GM12878 (cell line): ENCODE data around the gene CTAG1A. TPM values are rescaled to one million over a fixed set of nuclear protein-coding genes. Genes with fewer than 3 reads are reported as not detected.

Experiments
- ATAC-seq: fragments of 200-7000 bp; cut with Tn5 transposase; 3 replicates; pipeline ENCODE4 v1.9.1; 2020; ENCODE audit warnings: mild to moderate bottlenecking, moderate library complexity
- BruUV-seq: library from RNA; stranded (reverse); fragments of 400-500 nt; replicated peaks from 2 replicates; lab custom pipeline; 2021; lab: Mats Ljungman, UMichigan
- CTCF ChIA-PET: fragments of 300-600 bp; sonication (Branson Sonifier 250); formaldehyde crosslinking; extraction: SDS; loops from one replicate; lab custom pipeline; 2021; ENCODE audit warnings: inconsistent platforms; lab: Yijun Ruan, JAX
- POLR2A ChIA-PET: fragments of 350-600 bp; formaldehyde crosslinking; extraction: SDS; loops from one replicate; lab custom pipeline; 2021; ENCODE audit warnings: inconsistent platforms; lab: Charles Lee
- RAD21 ChIA-PET: fragments of 300-600 bp; sonication (Branson Sonifier 250); formaldehyde crosslinking; loops from one replicate; lab custom pipeline; 2023; ENCODE audit warnings: antibody characterized with exemption; ENCODE audit not compliant: unreplicated experiment; lab: Charles Lee
- SMC1A ChIA-PET: fragments of 300-600 bp; sonication (Branson Sonifier 250); formaldehyde crosslinking; loops from one replicate; lab custom pipeline; 2023; ENCODE audit not compliant: unreplicated experiment, uncharacterized antibody; lab: Charles Lee
- DNase-seq: peaks from one replicate; pipeline ENCODE4 v3.0.0-alpha.2; 2011; ENCODE audit warnings: low read depth, low spot score
- FAIRE-seq: peaks from 3 replicates; lab custom pipeline; 2011; peaks lifted over from hg19 to GRCh38; lab: Jason Lieb, UNC
- H2AFZ ChIP-seq: 2 replicates; pipeline ENCODE4 v1.6.0; 2011; ENCODE audit warnings: low read depth, low read length, control low read depth; ENCODE audit not compliant: control insufficient read depth
- H3K27ac ChIP-seq: 2 replicates; pipeline ENCODE4 v1.5.1; 2011; ENCODE audit warnings: control low read depth; ENCODE audit not compliant: control insufficient read depth, insufficient read depth
- H3K27me3 ChIP-seq, 2 experiments: replicated peaks in 1 of 2; 2 replicates each; pipeline versions ENCODE4 v1.6.0 to v1.6.1; 2011; ENCODE audit warnings: low read length in 1 of 2; ENCODE audit not compliant: control insufficient read depth in 2 of 2, insufficient read depth in 2 of 2
- H3K36me3 ChIP-seq, 2 experiments: 2 replicates each; pipeline ENCODE4 v1.5.1; 2011; ENCODE audit warnings: low read length in 1 of 2; ENCODE audit not compliant: control insufficient read depth in 2 of 2, insufficient read depth in 2 of 2
- H3K4me1 ChIP-seq: 2 replicates; pipeline ENCODE4 v1.6.1; 2011; ENCODE audit warnings: mild to moderate bottlenecking, low read length, moderate library complexity, mixed read lengths; ENCODE audit not compliant: control insufficient read depth, insufficient read depth
- H3K4me2 ChIP-seq: 2 replicates; pipeline ENCODE4 v1.6.0; 2011; ENCODE audit warnings: control low read depth; ENCODE audit not compliant: control insufficient read depth, insufficient read depth
- H3K4me3 ChIP-seq: fragments of 200-600 bp; sonication (generic); 2 replicates; pipeline ENCODE4 v1.5.1; 2016
- H3K79me2 ChIP-seq: 2 replicates; pipeline ENCODE4 v1.6.0; 2011; ENCODE audit warnings: low read length; ENCODE audit not compliant: control insufficient read depth, insufficient read depth
- H3K9ac ChIP-seq: 2 replicates; pipeline ENCODE4 v1.8.0; 2011; ENCODE audit warnings: low read length, control low read depth, mixed read lengths; ENCODE audit not compliant: control insufficient read depth, insufficient read depth
- H3K9me3 ChIP-seq: replicated peaks from 3 replicates; pipeline ENCODE4 v1.5.1; 2011; ENCODE audit warnings: mild to moderate bottlenecking, low read length; ENCODE audit not compliant: control insufficient read depth, insufficient read depth
- H4K20me1 ChIP-seq: 2 replicates; pipeline ENCODE4 v1.6.0; 2011; ENCODE audit not compliant: control insufficient read depth, insufficient read depth
- ASH2L ChIP-seq: fragments of 300-600, 200-600 bp; sonication (generic); IDR thresholded peaks from 2 replicates; pipeline ENCODE4 v1.6.1; 2017; ENCODE audit warnings: low read depth, mild to moderate bottlenecking, borderline replicate concordance
- ATF7 ChIP-seq: fragments of 450-650 bp; IDR thresholded peaks from 2 replicates; pipeline ENCODE4 v1.6.1; 2016; ENCODE audit warnings: low read depth, mild to moderate bottlenecking
- CREB1 ChIP-seq: IDR thresholded peaks from 2 replicates; pipeline ENCODE4 v1.6.1; 2012; ENCODE audit warnings: low read depth, mild to moderate bottlenecking, inconsistent platforms
- EED ChIP-seq: sonication (generic); IDR thresholded peaks from 2 replicates; pipeline ENCODE4 v1.6.1; 2016; ENCODE audit warnings: antibody characterized with exemption, low read depth
- ESRRA ChIP-seq: IDR thresholded peaks from 2 replicates; pipeline ENCODE4 v1.6.1; 2012; ENCODE audit warnings: mild to moderate bottlenecking, low read length, improper control_type of control experiment
- FOXM1 ChIP-seq: IDR thresholded peaks from 2 replicates; pipeline ENCODE4 v1.6.1; 2012; ENCODE audit warnings: low read depth, mild to moderate bottlenecking, inconsistent platforms, low read length, moderate library complexity
- HDAC6 ChIP-seq: fragments of 200-600 bp; sonication (generic); IDR thresholded peaks from one replicate; pipeline ENCODE4 v1.8.0; 2017; ENCODE audit warnings: antibody characterized with exemption; ENCODE audit not compliant: unreplicated experiment
- IKZF2 ChIP-seq, 2 experiments: fragments of 450-650 bp; IDR thresholded peaks; 2 replicates each; pipeline ENCODE4 v1.6.1; 2017; ENCODE audit warnings: mild to moderate bottlenecking in 2 of 2, moderate library complexity in 2 of 2
- JUNB ChIP-seq: IDR thresholded peaks from 2 replicates; pipeline ENCODE4 v1.6.1; 2016; ENCODE audit warnings: antibody characterized with exemption, mild to moderate bottlenecking
- KLF5 ChIP-seq: fragments of 450-650 bp; IDR thresholded peaks from 2 replicates; pipeline ENCODE4 v1.6.1; 2014; ENCODE audit warnings: mild to moderate bottlenecking; ENCODE audit not compliant: partially characterized antibody
- SIN3A ChIP-seq: IDR thresholded peaks from 2 replicates; pipeline ENCODE4 v1.6.1; 2012; ENCODE audit warnings: low read depth, low read length, improper control_type of control experiment
- SP1 ChIP-seq: IDR thresholded peaks from one replicate; pipeline ENCODE4 v1.6.1; 2011; ENCODE audit warnings: low read depth, low read length
- SRF ChIP-seq, 2 experiments: IDR thresholded peaks; 2 replicates each; pipeline ENCODE4 v1.6.1; 2011; ENCODE audit warnings: low read depth in 2 of 2, low read length in 2 of 2, mild to moderate bottlenecking in 1 of 2, moderate library complexity in 1 of 2
- ZBED1 ChIP-seq: IDR thresholded peaks from 2 replicates; pipeline ENCODE4 v1.6.1; 2016; ENCODE audit warnings: borderline replicate concordance
- ZSCAN29 ChIP-seq: fragments of 450-650 bp; IDR thresholded peaks from 2 replicates; pipeline ENCODE4 v1.6.1; 2017; ENCODE audit warnings: mild to moderate bottlenecking, moderate library complexity
- WGBS: methylation state at CpG from one replicate; pipeline ENCODE4 v1.1.6; 2016; ENCODE audit warnings: low lambda C conversion rate; ENCODE audit not compliant: insufficient replicate concordance, insufficient coverage; ENCODE audit errors: missing lambda C conversion rate; 5-methylcytosine and 5-hydroxymethylcytosine counted together
- in situ Hi-C: fragments of 300-500 bp; cut with MboI; formaldehyde crosslinking; loops from 9 replicates; pipeline ENCODE4 v1.14.3; 2018; ENCODE audit warnings: mixed read lengths
- intact Hi-C: fragments of 100-400 bp; cut with micrococcal nuclease; formaldehyde crosslinking; loops from one replicate; pipeline ENCODE4 v1.14.2; 2022; ENCODE audit not compliant: unreplicated experiment
- polyA plus RNA-seq, 11 experiments: library from polyadenylated mRNA; depleted of rRNA in 4 of 11; unstranded in 6 of 11; stranded (reverse) in 5 of 11; fragments of >200 nt; fragmentation: Nextera tagmentation in 4 of 11; fragmentation: Illumina TruSeq in 1 of 11; extraction: Ambion mirVana in 4 of 11; extraction: Trizol in 1 of 11; gene quantifications; 1 replicate in 1 of 11; 2 replicates in 10 of 11; pipeline versions ENCODE4 v1.2.1 to v1.2.3, GENCODE V29; 2011 to 2016; ENCODE audit warnings: inconsistent platforms in 2 of 11, missing spikeins in 2 of 11, low read depth in 1 of 11
- total RNA-seq, 4 experiments: library from RNA; depleted of rRNA in 3 of 4; stranded (reverse); fragments of >200 nt in 3 of 4; fragmentation: Illumina TruSeq in 1 of 4; extraction: Trizol in 1 of 4; gene quantifications; 2 replicates each; pipeline versions ENCODE4 v1.2.1 to v1.2.3, GENCODE V29; 2013 to 2021
- TF ChIP-seq, protein P1 (sequence below): fragments of 450-650 bp; IDR thresholded peaks from 2 replicates; pipeline ENCODE4 v1.6.1; 2017; ENCODE audit warnings: borderline replicate concordance
- TF ChIP-seq, protein P2 (sequence below): IDR thresholded peaks from 2 replicates; pipeline ENCODE4 v1.6.1; 2012; ENCODE audit warnings: low read depth, low read length, improper control_type of control experiment
- TF ChIP-seq, protein P3 (sequence below): fragments of 450-650 bp; formaldehyde crosslinking; IDR thresholded peaks from 2 replicates; pipeline ENCODE4 v1.4.0; 2020; ENCODE audit warnings: mild to moderate bottlenecking, moderate library complexity

Gene CTAG1A
- total and polyA plus RNA-seq, 10 of the 15 experiments (the other 5 are each of a cell fraction or from before 2014, with no cell fraction given), result not detected

DNA sequence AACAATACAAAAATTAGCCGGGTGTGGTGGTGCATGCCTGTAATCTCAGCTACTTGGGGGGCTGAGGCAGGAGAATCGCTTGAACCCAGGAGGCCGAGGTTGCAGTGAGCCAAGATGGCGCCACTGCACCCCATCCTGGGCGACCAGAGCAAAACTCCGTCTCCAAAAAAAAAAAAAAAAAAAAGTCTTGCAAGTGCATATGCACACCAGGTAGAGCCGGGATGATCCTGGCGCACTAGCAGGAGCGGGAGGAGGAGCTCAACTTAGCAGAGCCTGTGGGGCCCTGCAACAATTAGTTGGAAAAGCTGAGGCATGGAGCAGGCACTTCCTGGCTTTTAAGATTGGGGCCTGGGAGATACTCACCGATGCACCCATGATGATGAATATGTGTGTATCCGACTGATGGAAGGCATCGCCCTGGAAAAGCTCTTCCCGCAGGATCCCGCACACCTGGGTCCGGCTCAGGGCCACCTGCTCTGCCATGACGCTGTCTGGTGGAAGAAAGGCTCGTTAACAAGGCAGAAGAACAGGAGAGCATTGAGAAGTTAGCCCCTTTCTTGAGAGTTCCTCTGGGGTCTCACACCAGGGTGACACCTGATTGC, 39.2 kb upstream of the CTAG1A start (continued):
- TF ChIP-seq, protein P1, sequence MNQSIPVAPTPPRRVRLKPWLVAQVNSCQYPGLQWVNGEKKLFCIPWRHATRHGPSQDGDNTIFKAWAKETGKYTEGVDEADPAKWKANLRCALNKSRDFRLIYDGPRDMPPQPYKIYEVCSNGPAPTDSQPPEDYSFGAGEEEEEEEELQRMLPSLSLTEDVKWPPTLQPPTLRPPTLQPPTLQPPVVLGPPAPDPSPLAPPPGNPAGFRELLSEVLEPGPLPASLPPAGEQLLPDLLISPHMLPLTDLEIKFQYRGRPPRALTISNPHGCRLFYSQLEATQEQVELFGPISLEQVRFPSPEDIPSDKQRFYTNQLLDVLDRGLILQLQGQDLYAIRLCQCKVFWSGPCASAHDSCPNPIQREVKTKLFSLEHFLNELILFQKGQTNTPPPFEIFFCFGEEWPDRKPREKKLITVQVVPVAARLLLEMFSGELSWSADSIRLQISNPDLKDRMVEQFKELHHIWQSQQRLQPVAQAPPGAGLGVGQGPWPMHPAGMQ, result no peak
- TF ChIP-seq CREB1 (no peak), JUNB (no peak), SRF (IDR thresholded peaks at IDR 0.05; ENCODE audit: low read depth in 2 of 2, low read length in 2 of 2) (no peak), FOXM1 (no peak), ZBED1 (no peak)

DNA sequence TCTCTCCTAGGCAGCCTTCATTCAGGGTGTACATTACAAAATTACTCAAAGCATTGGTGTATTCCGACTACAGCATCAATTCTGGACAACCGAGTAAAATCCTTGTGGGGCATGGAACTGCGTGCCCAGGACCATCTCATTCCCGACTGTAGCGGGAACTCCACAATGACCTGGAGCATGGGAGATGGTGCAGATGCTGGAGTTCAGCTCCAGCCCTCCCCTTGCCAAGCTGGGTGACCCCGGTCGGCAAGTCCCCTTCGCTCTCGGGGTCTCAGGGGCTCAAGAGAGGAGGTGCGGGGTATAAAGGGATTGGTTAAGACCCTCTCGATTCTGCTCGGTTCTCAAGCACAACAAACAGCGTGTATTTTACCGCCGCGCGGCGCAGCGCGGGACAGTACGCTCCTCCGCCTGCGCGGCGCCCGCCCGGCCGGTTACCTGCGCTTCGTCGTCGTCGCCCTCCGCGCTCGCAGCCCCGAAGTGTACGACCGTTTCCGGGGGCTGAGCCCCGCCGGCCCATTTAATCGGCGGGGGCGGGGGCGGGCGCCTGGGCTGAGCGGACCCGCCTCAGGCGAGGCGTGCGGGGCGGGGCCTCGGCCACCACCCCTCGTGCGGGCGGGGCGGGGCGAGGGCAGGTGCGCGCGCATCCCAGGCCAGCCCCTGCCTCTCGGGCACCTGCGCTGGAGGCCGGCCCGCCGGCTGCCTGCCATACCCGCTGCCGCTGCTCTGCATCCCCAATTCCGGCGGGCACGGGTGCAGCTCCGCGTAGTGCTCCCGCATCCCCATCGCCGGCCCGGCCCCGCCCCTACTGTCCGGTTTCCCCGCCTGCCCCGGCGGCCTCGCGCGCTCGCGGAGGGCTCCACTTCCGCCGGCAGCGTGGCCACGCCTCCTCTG, 38.3 kb upstream of the CTAG1A start, which contains the start of gene G6PD:
Gene G6PD (minus strand): TSS at position 493 of the 891 bp plus-strand sequence. CDS start 691 bp downstream, outside the sequence.
- RAD21 ChIA-PET, result interaction anchor here (0.6 kb wide), 1 partner anchor 10 kb away, joined by 4 read pairs; no protein-coding TSS in a partner anchor
- H3K27me3 ChIP-seq, result no peaks in the 10 kb centered on the region
- DNase-seq (no peak), FAIRE-seq (no peak), ATAC-seq (peak; percentile 72)
- 42% methylated on average over 57 of the region's 92 CpGs for WGBS
- H3K9me3 ChIP-seq, result no peaks in the 10 kb centered on the region
- H4K20me1 ChIP-seq, result no peaks in the 10 kb centered on the region
- intact Hi-C loops (no loop called here), in situ Hi-C loops (loop anchor here (10.0 to 25.0 kb wide), 2 partner anchors 288 to 409 kb away; partner anchors contain the start of genes OPN1LW and SMIM9)
- POLR2A ChIA-PET, result interaction anchor here (0.6 kb wide), 1 partner anchor 485 kb away, joined by 3 read pairs; no protein-coding TSS in a partner anchor
- no TSS peak for BruUV-seq
- CTCF ChIA-PET, result no interaction called here
- H3K4me1 ChIP-seq, result peaks cover 14% of the 10 kb centered on the region
- H3K4me2 ChIP-seq, result peak within 1 kb of the TSS; percentile 86
- peak within 1 kb of the TSS; percentile 80 for H2AFZ ChIP-seq
- peak within 1 kb of the TSS; percentile 70 for H3K9ac ChIP-seq
- peaks cover 29% of the 10 kb centered on the region for H3K79me2 ChIP-seq
- H3K36me3 ChIP-seq, result no peaks in the 10 kb centered on the region
- peak within 1 kb of the TSS; percentile 72 for H3K4me3 ChIP-seq
- H3K27ac ChIP-seq, result peak within 1 kb of the TSS; percentile 65
- SMC1A ChIA-PET, result no interaction called here
- TF ChIP-seq, protein P2, sequence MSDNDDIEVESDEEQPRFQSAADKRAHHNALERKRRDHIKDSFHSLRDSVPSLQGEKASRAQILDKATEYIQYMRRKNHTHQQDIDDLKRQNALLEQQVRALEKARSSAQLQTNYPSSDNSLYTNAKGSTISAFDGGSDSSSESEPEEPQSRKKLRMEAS, result peak; percentile 40; the same call in 1 of the 2 replicates
- no peak for TF ChIP-seq HDAC6
- 0 out of 2 replicates have a peak, but pooled peaks have one; percentile 20 for TF ChIP-seq SIN3A
- no peak for TF ChIP-seq EED
- peak; percentile 23 for TF ChIP-seq SP1
- no peak for TF ChIP-seq ASH2L
- TF ChIP-seq ESRRA, result no peak
- TF ChIP-seq, protein P3, sequence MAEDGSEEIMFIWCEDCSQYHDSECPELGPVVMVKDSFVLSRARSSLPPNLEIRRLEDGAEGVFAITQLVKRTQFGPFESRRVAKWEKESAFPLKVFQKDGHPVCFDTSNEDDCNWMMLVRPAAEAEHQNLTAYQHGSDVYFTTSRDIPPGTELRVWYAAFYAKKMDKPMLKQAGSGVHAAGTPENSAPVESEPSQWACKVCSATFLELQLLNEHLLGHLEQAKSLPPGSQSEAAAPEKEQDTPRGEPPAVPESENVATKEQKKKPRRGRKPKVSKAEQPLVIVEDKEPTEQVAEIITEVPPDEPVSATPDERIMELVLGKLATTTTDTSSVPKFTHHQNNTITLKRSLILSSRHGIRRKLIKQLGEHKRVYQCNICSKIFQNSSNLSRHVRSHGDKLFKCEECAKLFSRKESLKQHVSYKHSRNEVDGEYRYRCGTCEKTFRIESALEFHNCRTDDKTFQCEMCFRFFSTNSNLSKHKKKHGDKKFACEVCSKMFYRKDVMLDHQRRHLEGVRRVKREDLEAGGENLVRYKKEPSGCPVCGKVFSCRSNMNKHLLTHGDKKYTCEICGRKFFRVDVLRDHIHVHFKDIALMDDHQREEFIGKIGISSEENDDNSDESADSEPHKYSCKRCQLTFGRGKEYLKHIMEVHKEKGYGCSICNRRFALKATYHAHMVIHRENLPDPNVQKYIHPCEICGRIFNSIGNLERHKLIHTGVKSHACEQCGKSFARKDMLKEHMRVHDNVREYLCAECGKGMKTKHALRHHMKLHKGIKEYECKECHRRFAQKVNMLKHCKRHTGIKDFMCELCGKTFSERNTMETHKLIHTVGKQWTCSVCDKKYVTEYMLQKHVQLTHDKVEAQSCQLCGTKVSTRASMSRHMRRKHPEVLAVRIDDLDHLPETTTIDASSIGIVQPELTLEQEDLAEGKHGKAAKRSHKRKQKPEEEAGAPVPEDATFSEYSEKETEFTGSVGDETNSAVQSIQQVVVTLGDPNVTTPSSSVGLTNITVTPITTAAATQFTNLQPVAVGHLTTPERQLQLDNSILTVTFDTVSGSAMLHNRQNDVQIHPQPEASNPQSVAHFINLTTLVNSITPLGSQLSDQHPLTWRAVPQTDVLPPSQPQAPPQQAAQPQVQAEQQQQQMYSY, result no peak
- TF ChIP-seq ZSCAN29, result no peak
- TF ChIP-seq IKZF2 (IDR thresholded peaks at IDR 0.05), result no peak
- no peak for TF ChIP-seq ATF7
- no peak for TF ChIP-seq KLF5
